Posterior cingulate gyrus (tissue), 11 donors: Measurements from ENCODE around the gene BUB1.
"Not testable (repeated sequence)": the region's sequence is repeated elsewhere in the genome, so short reads cannot be mapped to it uniquely, and the experiment has no call there.

Source experiments
- DNase-seq, 10 donors: peaks; one replicate each; pipeline versions ENCODE4 v3.0.0 to v3.0.0-alpha.2; 2020 to 2021; ENCODE audit warnings: mixed read lengths in 3 of 10
- intact Hi-C: fragments of 100-400 bp; cut with DNase I; formaldehyde crosslinking; loops from one replicate; pipeline ENCODE4 v1.15.1; 2023

The BUB1 gene

DNA sequence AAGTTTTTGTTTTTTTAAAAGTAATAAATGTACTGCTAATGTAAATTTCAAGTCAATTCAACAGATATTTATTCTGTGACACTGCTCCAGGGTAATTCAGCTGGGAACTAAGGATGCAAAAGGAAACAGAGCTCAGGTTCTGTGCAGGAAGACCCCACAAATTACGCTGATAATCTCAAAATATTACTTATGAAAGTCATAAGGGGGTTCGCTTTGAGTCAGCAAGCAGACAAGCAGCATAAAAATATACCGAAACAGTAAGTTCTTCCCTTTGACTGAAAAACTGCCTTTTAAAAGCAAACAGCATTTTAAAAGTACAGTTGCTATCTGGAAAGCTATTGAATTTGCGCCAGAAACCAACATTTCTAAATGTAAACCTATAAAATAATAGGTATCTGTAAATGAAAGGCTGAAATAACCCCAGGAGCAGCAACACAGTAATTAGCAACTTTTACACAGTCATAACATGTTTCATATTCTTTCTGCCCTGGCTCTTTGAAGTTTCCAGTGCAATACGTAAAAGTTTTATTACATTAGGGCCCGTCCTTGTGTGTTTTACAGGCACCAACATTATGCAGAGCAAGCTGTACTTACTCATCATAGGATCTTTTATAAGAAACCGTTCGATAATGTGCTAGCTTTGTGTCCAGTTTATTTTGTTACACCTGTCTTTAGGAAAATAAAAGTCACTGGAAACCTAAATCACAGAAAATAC, 68.9 kb downstream of the BUB1 start:
- DNase-seq, intact Hi-C loops: not testable (repeated sequence)

DNA sequence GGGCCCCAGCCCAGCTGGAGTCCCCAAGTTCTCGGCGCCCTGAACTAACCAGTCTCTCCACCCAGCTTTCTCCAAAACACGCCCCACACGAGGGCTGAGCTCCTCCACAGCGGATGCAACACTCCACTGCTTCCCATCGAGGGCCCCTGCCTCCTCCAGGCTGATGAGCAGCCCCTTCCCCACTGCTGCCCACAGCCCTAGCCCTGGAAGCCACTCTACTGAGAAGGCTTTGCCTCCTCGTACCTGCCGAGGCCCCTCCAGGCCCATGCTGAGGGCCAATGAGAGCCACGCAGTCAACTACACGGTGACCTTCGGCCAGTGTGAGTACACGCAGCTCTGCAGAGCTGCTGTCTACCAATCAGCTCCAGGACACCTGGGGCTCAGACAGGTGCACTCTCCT, 72.8 kb downstream of the BUB1 start:
- intact Hi-C loops: not testable (repeated sequence)
- DNase-seq: peak in 2 of 10 donors; percentile 54 to 70

DNA sequence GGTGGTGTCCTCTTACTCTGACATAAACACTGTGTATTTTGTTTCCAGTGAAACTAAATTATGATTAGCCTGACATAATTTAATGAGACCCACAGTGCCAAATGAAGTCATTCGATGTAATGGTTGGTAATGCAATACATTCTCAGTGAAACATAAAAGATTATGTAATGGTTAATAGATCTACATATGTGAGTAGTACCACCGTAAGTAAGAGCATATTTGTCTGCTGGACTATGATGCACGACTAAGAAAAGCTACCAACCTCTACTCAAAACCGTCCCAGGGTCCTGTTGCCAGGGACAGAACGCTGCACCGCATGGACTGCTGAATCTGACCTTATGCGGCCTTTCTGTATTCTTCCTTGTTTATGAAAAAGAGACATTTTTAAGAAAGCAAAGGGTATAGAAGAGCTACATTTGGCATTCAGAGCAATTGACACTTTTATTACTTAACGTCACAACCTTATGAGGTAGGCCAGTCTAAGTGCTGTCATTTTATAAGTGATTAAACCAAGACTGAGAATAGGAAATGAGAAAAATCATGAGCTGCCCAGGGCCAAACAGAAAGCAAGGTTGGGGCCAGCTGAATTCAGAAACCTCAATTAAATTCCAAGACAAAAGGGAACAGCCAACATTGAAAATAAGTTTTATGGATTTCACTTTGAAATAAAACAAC, 73.8 kb downstream of the BUB1 start:
- DNase-seq, intact Hi-C loops: not testable (repeated sequence)

DNA sequence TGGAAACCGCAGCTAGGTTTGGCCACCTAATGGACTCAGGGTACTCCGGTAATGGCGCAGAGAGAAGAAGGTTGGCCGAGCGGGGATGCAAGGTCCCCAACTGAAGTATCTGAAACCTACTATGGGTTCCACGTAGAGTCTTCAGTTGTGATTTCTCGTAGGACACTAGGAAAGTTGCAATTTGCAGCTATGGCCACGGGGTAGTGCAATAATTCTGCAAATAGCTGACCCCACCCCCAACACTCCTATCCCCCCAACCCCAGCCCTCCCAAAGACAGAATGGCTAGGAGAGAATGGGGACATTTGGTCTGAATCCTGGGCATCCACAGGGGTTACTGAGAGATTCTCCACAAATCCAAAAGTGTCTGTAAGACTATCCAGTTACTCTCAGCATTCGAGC, 75.7 kb downstream of the BUB1 start:
- DNase-seq, intact Hi-C loops: not testable (repeated sequence)

DNA sequence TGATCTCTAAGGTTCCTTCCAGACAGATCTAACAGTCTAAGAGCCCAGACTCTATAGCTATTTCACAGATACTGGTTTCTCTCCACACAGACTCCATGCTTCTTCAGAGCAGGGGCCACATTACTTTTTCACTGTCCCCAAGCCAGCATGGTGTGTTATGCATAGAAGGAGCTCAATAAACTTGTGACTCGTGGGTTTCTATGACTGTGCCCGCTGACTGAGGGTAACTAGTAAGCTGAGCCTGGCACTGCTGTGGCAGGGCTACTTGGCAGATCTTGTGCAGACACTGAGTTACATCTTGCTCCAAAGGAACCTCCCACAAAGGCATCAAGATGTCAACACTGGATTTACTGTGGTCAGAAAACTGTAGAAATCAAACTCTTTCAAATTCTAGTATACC, 85.9 kb downstream of the BUB1 start:
- DNase-seq, intact Hi-C loops: not testable (repeated sequence)

DNA sequence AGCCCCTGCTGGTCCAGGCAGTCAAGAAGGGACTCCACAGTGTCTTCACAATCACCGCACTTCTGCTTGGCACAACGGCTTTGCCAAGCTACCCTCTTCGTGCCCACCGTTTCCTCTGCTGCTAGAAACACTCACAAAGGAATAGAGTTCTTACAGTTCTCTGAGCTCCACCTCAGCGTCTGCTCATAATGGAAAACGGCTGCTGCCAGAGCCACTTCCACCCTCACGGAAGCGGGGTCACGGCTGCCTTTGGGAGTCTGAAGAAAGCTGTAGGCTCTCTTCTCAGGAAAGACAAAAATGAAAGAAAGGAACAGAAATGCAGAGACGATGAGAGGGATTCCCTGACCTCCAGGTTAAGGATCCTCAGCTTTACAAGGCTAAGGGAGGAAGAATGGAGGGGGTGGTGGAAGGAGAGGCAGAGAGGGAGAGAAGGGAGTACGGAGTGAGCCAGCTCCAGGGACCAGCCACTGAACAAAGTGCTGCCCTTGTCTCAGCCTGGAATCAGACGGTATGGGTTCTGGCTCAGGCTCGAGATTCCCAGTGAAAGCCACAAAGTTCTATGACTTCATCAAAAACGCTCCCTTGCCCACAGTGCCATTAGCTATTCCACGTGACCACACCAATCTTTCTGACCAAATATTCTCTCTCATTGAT, 88.1 kb downstream of the BUB1 start:
- DNase-seq, intact Hi-C loops: not testable (repeated sequence)

DNA sequence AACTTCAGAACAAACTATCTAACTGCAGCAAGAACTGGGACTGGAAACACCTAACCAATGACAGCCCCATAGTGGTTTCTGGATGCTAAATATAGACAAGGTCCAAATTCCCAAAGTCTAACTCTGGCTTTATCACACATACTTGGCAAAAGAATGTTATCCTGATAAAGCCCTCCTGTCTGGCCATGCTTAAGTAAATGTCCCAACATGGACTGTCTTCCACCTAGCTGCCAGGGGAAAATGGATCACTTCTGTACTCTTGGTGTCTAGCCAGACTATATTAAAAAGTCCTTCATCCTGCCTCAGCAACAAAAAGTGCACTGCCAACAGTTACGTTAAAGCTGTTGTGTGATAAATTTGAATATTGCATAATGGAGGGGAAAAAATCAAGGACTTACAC, 89.3 kb downstream of the BUB1 start:
- DNase-seq, intact Hi-C loops: not testable (repeated sequence)
